ENCODE data around the gene SCAP. TPM values are rescaled to one million over a fixed set of nuclear protein-coding genes. Genes with fewer than 3 reads are reported as not detected.

The SCAP gene
- total and polyA plus RNA-seq, 8 donors: 29.0 to 59.5 (median 37.2) TPM

DNA sequence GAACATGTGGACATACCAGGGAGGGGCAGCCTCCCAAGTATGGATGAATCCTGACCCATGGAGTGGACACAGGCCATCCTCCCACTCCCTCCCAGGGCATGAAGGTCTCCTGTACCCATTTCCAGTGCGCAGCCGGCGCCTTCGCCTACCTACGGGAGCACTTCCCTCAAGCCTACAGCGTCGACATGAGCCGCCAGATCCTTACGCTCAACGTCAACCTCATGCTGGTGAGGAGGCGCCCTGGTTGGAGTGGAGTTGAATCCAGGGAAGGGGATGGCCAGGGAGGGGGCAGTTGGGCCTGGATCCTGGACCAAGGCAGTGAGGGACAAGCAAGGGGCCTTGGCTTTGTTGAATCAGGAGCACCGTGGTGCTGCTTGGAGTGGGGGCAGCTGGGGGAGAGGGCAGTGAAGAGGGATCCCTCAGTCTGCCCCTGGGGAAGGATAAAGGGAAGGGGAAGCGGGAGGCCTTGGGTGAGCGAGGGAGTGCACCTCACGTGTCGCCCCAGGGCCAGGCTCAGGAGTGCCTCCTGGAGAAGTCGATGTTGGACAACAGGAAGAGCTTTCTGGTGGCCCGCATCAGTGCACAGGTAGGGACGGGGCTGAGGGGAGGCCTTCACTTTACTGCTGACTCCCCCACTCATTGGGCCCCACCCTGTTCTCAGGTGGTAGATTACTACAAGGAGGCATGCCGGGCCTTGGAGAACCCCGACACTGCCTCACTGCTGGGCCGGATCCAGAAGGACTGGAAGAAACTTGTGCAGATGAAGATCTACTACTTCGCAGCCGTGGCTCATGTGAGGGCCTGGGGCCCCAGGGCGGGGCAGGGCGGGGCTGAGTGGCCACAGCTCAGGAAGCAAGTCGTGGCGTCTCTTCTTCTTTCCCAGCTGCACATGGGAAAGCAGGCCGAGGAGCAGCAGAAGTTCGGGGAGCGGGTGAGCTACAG, 69.7 kb downstream of the SCAP start:
- H3K9me3 ChIP-seq: no peaks in the 10 kb centered on the region
- H3K27me3 ChIP-seq: no peaks in the 10 kb centered on the region
- peaks cover 5 to 43% (median 14%) of the 10 kb centered on the region in 3 donors for H3K36me3 ChIP-seq
- TF ChIP-seq, protein P1, sequence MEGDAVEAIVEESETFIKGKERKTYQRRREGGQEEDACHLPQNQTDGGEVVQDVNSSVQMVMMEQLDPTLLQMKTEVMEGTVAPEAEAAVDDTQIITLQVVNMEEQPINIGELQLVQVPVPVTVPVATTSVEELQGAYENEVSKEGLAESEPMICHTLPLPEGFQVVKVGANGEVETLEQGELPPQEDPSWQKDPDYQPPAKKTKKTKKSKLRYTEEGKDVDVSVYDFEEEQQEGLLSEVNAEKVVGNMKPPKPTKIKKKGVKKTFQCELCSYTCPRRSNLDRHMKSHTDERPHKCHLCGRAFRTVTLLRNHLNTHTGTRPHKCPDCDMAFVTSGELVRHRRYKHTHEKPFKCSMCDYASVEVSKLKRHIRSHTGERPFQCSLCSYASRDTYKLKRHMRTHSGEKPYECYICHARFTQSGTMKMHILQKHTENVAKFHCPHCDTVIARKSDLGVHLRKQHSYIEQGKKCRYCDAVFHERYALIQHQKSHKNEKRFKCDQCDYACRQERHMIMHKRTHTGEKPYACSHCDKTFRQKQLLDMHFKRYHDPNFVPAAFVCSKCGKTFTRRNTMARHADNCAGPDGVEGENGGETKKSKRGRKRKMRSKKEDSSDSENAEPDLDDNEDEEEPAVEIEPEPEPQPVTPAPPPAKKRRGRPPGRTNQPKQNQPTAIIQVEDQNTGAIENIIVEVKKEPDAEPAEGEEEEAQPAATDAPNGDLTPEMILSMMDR (IDR thresholded peaks at IDR 0.05): no peak
- no peak for ATAC-seq
- peaks cover 4 to 10% (median 6%) of the 10 kb centered on the region in 3 donors for H3K4me1 ChIP-seq
- no peak for FAIRE-seq
- peak in 1 of 6 donors; percentile 67 for DNase-seq
- 88 to 95% methylated on average over 27 to 31 of the region's 31 CpGs for WGBS, 2 donors
- intact Hi-C loops (cut with DNase I): no loop called here
- H3K4me3 ChIP-seq: no peak overlapping the region
- H3K27ac ChIP-seq: no peak overlapping the region

DNA sequence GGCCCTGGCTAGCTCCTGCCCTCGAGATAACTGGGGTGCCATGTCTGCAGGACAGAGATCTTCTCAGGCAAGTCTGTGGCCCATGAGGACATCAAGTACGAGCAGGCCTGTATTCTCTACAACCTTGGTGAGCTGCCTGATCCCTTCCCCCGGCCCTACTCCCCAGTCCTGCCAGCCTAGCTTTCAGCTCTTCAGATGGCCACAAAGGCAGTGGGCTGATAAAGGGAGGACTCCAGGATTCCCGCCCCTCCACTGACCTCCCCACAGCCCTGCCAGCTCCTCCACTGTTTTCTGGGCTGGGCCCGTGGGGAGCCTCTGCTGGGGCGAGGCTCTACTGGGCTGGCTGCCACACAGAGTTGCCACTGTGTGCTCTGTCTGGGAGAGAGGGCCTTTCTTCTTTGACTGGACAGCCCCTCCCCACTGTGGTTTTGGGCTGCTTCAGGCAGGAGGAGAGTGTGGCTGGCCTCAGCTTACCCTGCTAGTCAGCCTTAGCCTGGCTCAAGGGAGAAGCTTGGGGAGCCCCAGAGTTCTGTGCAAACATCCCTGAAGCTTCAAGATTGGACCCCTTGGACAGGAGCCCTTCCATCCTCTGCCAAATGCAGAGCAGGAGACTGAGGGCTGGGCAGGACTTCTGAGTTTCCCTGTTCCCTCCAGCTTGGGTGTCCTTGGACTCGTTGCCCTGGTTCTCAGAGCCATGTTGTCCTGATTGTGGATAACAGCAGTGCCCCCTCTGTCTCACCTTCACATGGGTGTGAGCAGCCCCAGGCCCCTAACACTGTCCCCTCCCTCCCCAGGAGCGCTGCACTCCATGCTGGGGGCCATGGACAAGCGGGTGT, 70.6 kb downstream of the SCAP start:
- intact Hi-C loops (cut with DNase I): no loop called here
- Histone ChIP-seq H3K27ac (peak overlapping the region in 1 of 4 donors; percentile 23), H3K4me3 (no peak overlapping the region), H3K36me3 (peaks cover 5 to 40% (median 14%) of the 10 kb centered on the region in 3 donors), H3K4me1 (peaks cover 4 to 10% (median 6%) of the 10 kb centered on the region in 3 donors), H3K27me3 (no peaks in the 10 kb centered on the region), H3K9me3 (no peaks in the 10 kb centered on the region)
- DNase-seq (peak in 1 of 6 donors; percentile 20), FAIRE-seq (no peak), ATAC-seq (peak; percentile 15 to 55 (median 52))
- WGBS, 2 donors: 53 to 65% methylated on average over 7 to 9 of the region's 9 CpGs
- TF ChIP-seq, protein P1 (IDR thresholded peaks at IDR 0.05): no peak

DNA sequence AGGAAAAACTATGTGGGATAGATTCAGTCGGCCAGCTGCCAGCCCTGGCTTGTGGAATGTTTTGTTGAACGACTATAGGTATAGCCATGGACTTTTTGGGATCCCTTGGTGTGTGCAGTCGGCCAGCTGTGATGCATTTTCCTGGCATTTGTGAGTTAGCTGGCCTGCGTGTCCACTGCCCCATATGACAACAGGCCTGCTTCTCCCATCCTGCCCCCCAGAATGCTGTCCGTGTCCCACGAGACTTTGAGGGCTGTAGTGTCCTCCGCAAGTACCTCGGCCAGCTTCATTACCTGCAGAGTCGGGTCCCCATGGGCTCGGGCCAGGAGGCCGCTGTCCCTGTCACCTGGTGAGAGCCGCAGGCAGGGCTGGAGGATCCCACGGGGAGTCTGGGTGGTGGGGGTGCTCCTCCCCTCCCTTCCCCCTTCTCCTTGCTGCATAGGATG, 71.3 kb downstream of the SCAP start:
- TF ChIP-seq, protein P1 (IDR thresholded peaks at IDR 0.05): no peak
- H3K9me3 ChIP-seq: no peaks in the 10 kb centered on the region
- FAIRE-seq (no peak), DNase-seq (no peak), ATAC-seq (no peak)
- no peak overlapping the region for H3K27ac ChIP-seq
- H3K27me3 ChIP-seq: no peaks in the 10 kb centered on the region
- peaks cover 4 to 10% (median 6%) of the 10 kb centered on the region in 3 donors for H3K4me1 ChIP-seq
- WGBS, 2 donors: 74 to 81% methylated on average over 12 to 13 of the region's 13 CpGs
- peaks cover 5 to 33% (median 10%) of the 10 kb centered on the region in 3 donors for H3K36me3 ChIP-seq
- H3K4me3 ChIP-seq: no peak overlapping the region
- intact Hi-C loops (cut with DNase I): no loop called here

DNA sequence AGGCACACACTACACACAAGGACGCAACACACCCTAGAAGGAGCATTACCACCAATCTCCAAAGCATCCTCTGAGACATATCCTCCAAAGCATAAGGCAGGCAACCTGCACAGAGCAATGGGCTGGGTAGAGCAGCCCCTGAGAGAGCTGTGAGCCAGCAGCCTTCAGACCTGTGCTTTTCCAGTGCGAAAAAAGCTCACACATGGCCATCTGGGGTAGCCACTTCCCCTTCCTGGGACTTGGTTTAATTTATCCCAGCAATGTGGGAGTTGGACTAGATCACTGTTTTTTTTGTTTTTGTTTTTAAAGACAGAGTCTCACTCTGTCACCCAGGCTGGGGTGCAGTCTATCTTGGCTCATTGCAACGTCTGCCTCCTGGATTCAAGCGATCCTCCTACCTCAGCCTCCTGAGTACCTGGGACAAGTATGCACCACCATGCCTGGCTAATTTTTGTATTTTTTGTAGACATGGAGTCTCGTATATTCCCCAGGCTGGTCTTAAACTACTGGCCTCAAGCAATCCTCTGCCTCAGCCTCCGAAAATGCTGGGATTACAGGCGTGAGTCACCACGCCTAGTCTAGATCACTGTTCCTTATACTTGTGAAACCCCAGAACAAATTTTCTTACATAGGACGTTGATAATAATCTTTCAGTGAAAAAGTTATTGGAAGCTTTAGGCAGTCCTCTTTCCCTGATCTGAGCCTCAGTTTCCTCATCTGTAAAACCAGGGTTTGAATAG, 76.0 kb downstream of the SCAP start:
- TF ChIP-seq, protein P1 (IDR thresholded peaks at IDR 0.05): no peak
- intact Hi-C loops (cut with DNase I): no loop called here
- ATAC-seq (no peak), DNase-seq (no peak), FAIRE-seq (no peak)
- H3K27me3 ChIP-seq: no peaks in the 10 kb centered on the region
- no peak overlapping the region for H3K4me3 ChIP-seq
- no peak overlapping the region for H3K27ac ChIP-seq
- no peaks in the 10 kb centered on the region for H3K9me3 ChIP-seq
- H3K4me1 ChIP-seq: peaks cover 3 to 5% (median 3%) of the 10 kb centered on the region in 3 donors
- H3K36me3 ChIP-seq: no peaks in the 10 kb centered on the region
- 87 to 88% methylated on average over 9 of the region's 9 CpGs for WGBS, 2 donors

Measured in pancreas (tissue), 10 donors.